HEK293T (cell line): ENCODE data around the gene LSP1.

Experiments used
- ARNT ChIP-seq: fragments of 450-650 bp; IDR thresholded peaks from 2 replicates; pipeline ENCODE4 v1.6.1; 2017; ENCODE audit warnings: mild to moderate bottlenecking
- FOXA1 ChIP-seq: fragments of 450-650 bp; IDR thresholded peaks from 2 replicates; pipeline ENCODE4 v1.6.1; 2016; ENCODE audit warnings: mild to moderate bottlenecking
- HDGF ChIP-seq: fragments of 450-650 bp; IDR thresholded peaks from 2 replicates; pipeline ENCODE4 v1.6.1; 2017; ENCODE audit warnings: antibody characterized with exemption, borderline replicate concordance
- SP1 ChIP-seq: fragments of 450-650 bp; IDR thresholded peaks from 2 replicates; pipeline ENCODE4 v1.6.1; 2017
- TARDBP ChIP-seq: fragments of 450-650 bp; IDR thresholded peaks from 2 replicates; pipeline ENCODE4 v1.6.1; 2016

GRCh38 chr11:1822648-1823375, 30.1 kb upstream of the LSP1 start:
- TF ChIP-seq FOXA1 (no peak), TARDBP (no peak), ARNT (no peak), HDGF (no peak), SP1 (no peak)
